Stimulated activated CD8-positive, alpha-beta memory T cell treated with anti-CD3 and anti-CD28 coated beads, Interleukin-15, amount 100 ng/mL, for 4 hours (primary cell): ENCODE measurements around the gene SLC25A33.

Experiments
- DNase-seq, 2 donors: peaks; one replicate each; pipeline ENCODE4 v3.0.0-alpha.2; 2020; ENCODE audit warnings: low read depth in 2 of 2

SLC25A33 gene

DNA sequence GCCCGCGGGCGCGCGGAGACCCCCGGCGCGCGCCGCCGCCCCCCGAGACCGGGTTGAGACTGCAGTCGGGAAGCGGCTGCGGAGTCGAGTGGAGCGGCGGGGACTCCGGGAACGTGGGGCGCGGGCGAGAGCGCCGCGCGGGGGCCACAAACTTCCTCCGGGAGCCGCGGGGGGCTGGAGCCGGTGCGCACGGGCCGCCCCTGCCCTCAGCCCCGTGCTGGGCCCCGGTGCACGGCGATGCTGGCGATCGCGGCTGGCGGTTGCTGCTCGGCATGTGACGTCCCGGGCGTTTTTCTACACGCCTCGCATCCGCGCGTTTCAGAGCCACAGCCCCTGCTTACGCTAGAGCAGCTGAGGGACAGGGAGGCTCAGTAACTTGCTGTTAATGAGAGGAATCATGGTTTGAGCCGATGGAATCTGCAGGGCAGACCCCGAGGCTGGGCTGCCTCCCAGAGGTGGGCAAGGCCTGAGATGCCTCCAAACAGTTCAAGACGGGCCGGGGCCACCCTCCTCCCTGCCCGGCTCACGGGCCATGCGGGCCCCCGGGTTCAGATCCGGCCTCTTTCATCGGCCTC lies 50.0 kb downstream of the SLC25A33 start:
- no peak for DNase-seq

DNA sequence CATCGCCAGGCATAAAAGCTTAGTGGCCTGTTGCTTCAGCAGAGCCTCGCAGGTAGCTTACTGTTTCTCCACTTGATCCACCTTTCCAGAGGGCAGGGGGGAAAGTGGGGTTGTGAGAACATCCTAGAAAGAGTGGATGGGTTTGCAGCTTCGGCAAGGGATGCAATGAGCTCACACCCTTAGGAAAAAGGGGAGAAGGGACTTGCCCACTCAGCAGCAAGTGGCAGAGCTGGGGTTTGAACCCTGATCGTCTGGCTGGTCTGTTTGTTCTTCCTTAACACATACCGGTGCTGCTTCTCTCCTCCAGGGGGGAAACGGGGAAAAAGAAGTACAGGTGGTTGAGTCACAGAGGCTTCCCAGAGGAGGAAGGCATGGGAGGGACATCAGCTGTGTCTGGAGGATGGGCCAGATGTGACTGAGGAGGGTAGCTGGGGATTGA lies 50.5 kb downstream of the SLC25A33 start:
- DNase-seq: no peak

DNA sequence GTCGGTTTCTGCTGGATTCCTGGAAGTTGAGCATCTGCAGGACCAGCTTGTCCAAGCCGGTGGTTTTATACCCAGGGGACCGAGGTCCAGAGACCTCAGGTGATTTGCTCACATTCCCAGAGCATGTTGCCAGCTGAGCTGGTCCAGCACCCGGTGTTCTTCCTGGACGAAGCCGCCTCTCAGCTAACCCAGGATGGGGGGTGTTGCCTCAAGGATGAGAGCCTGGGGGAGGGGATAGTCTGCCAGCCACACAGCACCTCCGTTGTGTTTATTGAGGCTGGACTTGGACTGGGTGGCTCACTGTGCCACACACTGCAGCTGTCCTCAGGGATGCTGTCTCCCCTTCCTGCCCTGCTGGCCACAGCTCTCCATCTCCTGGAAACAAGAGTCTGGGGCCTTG lies 50.9 kb downstream of the SLC25A33 start:
- no peak for DNase-seq

DNA sequence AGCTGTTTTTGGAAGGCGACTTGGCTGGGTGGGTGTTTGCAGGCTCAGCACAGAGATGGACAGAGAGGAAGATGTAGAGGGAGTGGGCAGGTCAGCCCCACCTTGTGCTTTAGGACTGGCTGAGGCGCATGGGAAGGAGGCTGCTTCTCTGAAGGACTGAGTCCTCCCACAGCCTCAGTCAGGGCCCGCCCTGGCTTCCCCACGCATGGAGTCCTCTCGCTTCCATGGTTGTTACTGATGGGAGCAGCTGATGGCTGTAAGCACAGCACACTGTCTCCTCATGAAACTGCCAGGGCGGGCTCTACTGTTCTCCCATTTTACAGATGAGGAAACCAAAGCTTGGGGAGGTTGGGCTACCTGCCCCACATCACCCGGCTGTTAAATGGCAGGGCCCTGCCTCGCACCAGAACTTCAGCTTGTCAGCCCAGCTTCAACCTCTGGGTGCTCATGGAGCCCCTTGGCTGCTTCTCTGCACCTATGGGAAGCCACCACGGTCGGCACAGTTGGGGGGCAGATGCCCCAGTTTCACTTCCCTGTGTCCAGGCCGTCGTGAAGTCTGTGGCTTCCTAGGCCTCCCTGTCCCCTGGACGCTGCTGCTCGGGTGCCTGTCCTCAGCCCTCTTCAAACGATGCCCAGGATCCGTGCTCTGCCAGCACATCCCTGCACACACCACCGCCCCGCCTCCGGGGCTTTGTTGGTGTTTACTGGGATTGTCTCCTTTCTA lies 51.8 kb downstream of the SLC25A33 start:
- DNase-seq: no peak

DNA sequence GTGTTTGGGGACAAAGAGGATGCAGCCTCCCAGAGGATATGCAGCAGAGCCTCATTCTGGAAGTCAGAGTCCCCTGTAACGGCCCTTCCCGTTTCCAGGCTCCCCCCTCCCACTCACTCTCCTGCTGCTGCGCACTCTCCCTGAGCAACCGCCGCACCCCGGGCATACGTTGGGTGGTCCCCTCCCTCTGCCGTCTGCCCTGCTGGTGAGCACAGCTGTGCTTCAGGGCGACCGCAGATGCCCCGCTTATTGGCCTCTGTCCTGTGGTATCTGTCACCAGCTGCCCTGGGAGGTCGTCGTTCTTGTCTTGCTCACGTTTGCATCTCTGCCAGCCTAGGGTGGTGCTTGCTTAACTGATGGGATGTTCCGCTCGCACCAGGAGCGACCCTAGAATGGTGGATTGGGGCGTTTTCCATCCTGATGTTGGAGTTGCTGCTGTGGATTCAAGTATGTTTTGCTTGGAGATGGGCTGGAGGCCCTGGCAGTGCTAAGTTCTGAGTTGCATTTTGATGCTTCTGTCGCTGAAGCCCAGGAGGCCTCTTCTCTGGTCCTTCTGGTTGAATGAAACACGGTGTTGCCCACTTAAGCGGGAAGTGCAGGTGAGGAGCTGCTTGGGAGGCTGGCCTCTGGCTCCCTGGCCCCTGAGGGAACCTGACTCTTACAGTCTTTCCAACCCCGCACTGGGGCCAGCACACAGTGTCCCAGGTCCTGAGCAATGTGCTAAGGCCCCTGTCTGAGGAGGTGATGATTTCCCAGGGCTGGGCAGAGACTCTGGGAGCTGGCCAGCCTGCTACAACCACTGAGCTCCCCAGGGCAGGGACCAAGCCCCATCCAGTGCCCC lies 52.6 kb downstream of the SLC25A33 start:
- no peak for DNase-seq

DNA sequence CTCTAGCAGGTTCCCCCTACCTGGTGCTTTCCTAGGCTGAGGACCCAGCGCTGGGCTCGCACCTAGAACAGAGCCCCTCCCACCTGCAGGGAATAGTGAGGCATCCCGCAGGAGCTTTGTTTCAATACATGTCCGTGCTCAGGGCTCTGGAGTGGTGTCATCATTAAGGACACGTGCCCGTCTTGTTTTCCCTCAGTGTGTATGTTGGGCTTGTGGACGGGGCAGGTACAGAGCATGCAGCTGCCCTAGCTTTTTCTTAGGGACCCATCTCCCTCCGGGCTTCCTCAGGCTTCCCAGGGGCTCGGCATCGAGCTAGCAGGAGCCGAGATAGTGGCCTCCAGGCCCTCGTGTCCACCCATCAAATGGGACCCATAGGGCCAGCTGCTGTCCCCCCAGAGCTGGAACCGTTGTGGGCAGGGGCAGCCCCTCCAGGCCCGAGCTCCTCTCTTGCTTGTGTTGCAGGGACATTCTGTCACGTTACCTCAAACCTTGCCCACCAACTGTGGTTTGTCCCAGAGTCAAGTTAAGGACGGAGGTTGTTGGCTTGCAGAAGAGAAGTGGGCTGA lies 53.3 kb downstream of the SLC25A33 start:
- DNase-seq: no peak

DNA sequence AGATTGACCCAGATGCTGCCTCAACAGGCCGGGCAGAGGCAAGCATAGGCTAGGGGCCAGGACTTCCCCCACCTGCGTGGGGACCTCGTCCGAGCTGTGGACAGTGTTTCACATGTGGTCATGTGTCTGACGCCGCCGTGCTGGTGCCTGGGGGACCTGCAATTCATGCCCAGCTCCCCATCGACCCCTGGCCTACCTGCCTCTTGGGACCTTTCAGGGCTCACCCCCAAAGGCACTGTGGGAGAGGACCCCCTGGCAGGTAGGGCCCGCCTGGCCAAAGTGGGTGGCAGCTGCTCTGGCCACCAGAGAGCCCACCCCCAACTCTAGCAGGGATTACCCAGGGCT lies 53.9 kb downstream of the SLC25A33 start:
- DNase-seq: no peak

DNA sequence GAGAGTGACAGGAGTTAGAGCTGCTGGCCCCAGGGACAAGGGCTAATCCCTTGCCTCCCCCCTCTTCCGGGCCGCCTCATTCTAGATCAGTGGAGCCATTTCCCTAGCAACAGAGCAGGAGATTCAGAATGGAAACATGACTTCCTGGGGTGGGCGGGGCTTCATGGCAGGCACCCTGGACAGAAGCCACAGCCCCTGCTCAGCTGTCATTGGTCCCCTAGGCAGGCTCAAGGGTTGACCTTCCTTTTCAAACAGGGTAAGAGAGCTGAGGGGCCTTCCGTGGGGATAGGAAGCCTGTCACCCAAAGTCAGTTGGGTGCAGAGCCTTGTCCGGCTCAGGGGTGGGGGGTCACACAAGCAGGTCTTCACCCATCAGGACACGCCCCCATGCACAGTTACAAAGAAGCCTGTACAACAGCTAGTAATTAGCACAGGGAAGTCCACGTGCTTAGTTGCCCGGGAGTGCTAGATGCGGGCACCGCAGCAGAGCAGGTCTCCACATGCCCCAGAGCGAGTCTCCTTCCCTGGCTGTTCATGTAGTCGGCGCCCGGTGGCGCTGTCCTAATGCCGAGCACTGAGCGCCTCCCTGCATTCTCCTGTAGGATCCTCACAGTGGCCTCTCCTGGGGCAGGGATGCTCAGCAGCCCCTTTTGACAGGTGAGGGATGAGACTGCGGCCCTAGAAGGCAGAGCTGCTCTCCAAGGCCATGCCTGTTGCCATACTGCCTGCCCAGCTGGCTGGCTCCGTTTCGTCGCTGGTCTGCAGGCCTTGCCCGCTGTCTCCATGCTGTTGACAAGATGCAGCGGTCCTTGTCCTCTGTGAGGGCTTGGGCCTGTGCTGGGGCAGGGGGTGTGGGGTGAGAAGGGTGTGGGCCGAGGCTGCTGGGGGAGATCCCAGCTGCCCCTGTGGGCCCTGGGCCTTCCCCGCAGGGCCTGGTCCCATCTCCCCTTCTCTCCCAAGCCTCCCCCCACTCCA lies 54.5 kb downstream of the SLC25A33 start:
- DNase-seq: no peak

DNA sequence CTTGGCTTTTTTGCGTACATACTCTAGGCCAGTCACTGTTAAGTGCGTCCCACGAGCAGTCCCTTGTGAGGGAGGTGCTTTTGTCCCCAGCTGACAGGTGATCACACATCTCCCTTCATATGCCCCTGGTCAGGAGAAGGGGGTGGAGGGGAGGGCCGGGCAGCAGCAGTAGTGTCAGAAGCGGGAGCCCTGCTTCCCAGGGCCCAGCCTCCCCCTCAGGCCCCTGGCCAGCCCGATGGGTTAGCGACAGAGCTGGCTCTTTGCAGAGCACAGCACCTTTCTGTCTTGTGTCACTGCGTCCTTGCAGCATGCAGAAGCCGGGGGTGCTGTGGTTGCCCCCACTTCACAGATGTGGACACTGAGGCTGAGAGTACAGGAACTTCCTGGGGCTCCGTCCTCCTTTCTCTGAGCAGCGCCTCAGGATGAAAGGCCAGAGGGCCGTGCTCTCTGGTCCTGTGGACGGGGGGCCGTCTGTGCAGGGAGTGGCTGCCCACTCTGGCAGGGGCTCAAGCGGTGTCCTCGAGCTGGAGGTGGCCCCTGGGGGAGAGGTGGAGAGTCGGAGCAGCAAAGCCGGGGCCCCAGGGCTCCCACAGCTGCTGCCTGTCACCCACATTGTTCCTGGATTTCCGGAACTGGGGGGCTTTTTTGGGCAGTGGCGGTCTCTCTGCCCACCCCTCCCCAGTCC lies 55.3 kb downstream of the SLC25A33 start:
- DNase-seq: no peak

DNA sequence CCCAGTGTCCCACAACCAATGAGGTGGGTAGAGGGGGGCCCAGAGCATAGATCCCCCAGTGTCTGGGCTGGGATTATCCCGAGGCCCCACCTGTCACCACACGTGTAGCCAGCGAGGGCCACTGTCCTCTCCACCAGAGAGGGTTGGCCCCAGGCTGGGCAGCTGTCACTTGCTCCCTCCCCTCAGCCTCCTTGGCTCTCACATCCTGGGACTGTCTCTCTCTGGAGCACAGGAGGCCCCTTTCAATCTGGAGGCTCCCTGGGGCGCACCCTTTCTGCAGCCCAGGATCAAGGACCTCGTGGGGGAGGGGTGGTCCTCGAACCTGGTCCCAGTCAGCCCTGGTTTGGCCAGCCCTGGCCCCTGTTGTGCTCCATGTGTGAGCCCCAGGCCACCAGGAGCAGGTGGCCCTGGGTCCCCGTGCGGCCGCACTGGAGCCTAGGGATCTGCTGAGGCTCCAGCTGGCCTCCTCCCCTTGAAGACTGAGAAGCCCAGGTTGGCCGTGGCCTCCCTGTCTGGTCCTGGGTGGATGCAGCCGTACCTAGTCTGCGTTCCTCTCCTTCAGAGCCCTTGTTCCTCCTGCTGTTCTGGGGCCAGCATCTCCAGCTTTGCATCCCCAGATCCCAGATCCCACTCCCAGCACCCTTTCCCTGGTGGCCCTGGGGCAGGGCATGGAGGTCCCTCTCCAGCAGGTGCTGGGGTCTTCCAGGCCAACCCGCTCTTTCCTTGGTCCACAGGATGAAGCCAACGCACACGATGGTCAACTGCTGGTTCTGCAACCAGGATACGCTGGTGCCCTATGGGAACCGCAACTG lies 56.1 kb downstream of the SLC25A33 start:
- DNase-seq: no peak

DNA sequence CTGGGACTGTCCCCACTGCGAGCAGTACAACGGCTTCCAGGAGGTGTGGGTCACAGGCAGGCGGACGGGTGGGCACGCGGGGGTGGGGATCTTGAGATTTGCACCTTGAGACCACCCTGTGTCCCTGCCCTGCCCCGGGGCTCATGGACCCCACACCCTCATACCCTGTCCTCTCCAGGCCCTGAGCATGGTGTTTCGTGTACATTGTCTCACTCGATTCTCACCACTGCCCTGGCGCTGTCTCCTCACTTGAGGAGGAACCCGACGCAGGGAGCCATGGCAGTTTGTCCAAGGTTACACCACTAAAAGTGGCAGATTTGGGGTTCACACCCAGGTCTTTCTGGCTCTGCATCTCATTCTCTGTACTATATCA lies 56.7 kb downstream of the SLC25A33 start:
- no peak for DNase-seq

DNA sequence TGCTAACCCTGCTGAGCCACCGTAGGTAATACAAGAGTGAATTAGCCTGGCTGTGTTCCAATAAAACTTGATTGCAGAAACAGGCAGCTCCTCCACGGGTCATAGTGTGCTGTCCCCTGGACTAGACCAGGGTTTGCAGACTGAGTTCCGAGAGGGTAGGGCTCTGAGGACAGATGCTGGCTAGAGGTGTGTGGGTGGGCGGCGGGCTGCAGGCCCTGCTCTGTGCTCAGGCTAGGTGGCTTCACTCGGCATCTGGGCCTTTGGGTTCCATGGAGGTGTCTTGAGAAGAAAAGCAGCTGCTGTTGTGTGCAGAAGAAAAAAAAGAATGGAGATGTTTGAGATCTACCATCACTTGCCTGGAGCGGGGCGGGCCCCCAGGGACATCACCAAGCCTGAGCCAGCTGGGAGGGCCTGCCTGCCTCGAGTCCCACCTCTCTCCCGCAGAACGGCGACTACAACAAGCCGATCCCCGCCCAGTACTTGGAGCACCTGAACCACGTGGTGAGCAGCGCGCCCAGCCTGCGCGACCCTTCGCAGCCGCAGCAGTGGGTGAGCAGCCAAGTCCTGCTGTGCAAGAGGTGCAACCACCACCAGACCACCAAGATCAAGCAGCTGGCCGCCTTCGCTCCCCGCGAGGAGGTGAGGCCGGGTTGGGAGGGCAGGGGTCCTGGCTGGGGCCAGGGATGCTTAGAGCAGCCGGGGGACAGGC lies 57.3 kb downstream of the SLC25A33 start:
- DNase-seq: no peak

DNA sequence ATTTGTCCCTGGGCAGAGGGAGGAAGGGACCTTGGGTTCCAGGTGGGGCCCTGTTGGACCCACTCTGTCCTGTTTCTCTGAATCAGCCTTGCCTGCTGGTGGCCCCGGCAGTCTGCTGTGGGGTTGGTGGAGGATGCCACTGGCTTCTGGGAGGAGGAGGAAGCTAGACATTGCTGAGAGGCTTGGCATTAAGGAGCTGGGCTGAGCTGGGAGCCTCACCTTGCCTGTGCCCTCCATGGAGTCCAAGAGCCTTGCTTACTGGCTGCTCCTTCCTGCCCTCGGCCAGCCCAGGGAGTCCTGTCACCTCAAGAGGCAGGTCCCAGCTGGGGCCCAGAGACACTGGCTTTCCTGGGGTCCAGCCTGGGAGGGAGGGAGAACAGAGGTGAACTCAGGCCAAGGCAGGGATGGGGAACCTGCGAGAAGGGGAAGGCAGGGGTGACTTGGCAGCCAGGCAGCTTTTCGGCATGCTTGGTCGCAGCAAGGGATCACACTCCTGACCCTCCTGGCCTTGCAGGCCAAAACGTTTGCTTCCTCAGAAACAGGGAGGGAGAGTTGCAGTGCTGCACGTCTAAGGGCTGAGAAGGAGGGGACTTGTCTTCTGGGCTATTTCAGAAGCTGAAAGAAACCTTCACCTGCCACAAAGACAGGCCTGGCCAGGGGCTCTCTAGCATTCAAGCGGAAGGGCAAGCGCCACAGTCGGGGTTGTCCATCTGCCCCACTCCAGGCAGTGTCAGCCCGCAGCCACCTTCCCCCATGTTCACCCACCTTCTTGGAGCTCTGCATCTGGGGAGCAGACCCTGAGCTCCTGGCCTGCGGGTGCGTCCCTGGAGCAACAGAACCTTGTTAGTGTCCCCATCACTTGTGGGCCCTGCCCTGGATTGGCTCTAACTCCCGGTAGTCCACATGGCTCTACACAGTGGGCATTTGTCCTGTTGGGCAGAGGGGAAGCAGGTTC lies 58.4 kb downstream of the SLC25A33 start:
- no peak for DNase-seq

DNA sequence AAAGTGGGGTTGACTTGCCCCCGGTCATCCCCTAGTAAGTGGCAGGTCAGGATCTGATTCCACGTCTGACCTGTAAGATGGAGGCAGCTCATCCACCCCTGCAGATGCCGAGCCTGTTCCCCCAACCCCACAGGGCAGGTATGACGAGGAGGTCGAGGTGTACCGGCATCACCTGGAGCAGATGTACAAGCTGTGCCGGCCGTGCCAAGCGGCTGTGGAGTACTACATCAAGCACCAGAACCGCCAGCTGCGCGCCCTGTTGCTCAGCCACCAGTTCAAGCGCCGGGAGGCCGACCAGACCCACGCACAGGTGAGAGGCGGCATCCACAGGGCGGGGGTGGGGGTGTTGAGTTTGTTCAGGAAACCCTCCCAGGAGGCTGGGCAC lies 59.0 kb downstream of the SLC25A33 start:
- DNase-seq: no peak

DNA sequence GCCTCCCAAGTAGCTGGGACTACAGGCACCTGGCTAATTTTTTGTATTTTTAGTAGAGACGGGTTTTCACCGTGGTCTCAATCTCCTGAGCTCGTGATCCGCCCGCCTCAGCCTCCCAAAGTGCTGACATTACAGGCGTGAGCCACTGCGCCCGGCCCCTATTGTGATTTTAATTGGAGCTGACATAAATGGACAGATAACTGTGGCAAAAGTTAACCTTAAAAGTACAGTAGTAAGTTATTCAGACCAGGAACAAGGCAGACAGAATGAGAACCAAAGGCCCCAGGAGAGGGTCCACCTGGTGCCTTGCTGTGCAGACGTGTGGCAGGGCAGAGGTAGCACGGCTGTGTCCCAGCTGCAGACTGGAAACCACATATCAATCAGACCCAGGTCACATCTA lies 60.5 kb downstream of the SLC25A33 start:
- no peak for DNase-seq

DNA sequence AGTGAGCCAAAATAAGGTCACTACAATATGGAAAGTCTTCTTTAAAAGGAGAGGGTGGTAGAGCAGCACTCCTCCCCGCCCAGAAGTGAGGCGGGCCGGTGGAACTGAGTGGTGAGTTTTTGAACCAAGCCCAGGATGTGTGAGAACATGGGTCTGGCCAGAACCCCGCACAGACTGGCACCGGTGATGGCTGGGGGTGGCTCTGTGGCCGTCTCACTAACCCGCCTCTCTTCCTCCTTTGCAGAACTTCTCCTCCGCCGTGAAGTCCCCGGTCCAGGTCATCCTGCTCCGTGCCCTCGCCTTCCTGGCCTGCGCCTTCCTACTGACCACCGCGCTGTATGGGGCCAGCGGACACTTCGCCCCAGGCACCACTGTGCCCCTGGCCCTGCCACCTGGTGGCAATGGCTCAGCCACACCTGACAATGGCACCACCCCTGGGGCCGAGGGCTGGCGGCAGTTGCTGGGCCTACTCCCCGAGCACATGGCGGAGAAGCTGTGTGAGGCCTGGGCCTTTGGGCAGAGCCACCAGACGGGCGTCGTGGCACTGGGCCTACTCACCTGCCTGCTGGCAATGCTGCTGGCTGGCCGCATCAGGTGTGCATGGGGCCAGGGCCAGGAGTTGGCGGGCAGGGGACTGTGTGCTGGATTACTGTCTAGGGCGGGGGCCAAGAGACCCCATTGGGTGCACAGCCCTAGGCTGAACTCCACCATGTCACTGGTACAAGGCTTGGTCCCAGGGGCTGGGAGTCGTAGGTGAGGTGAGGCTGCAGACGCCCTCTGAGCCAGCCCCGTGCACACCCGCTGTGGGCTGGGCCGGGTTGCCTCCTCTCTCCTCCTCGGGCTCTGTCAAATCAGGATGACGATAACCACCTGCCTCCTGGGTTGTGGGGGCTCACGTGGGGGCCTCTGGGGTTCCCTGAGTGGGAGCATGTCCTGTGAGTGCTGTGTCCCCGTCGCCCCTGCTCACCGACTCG lies 61.9 kb downstream of the SLC25A33 start:
- DNase-seq: no peak
